GM18873 (cell line): ENCODE measurements around the gene THOC6.

Experiments
- ATAC-seq: cut with Tn5 transposase; IDR thresholded peaks from one replicate; pipeline ENCODE4 v1.9.1; 2021; ENCODE audit warnings: mild to moderate bottlenecking, moderate library complexity, moderate number of reproducible peaks; ENCODE audit not compliant: unreplicated experiment, low FRiP score

The THOC6 gene

DNA sequence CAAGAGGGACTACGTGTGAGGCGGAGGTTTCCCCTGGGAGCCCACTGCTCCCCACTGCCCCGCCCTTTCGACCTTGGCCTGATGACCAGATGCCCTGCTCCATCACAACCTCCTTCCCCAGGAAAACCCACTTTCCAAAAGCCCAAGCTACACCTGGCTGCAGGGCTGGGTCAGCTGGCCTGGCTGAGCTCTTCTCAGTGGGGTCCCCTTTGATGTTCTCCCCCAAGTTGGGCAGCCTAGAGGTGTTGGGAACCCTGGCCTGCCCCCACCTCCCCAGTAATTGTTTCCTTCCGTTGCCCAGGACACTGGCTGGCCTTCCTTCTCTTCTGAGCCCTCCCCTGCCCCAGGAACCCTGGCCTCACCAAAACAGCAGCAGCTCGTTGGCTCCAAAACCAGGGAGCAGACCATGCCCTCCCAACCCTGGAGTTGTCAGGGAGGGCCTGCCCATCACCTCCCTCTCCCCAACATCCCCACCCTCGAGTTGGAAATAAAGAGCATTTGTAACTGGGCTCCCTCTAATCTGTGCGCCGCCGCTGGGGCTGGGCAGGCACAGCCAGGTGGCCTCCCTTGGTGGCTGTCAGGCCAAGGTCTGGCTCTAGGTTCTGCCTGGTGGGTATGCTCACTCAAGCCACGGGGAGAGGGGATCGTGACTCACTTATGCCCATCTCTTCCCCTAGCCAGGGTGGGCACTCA is 9.7 kb upstream of the THOC6 start:
- no peak for ATAC-seq

DNA sequence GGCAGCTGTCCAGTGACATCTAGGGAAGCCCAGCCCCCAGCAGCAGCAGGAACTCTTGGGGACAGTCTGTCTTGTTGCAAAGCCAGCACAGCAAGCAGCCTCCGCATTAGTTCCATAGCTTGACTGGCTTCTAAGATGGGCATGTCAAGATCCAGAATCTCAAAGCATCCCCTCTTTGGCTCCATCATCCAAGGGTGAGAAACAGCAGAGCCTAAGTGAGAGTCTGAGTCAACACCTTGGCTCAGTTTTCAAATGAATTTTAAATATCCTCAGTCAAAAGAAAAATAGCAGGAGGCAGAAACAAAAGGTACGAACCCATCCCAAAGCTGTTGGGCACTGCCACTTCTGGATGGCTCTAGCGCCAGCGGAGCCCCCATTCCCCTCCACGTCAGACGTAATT is 8.9 kb upstream of the THOC6 start:
- no peak for ATAC-seq

DNA sequence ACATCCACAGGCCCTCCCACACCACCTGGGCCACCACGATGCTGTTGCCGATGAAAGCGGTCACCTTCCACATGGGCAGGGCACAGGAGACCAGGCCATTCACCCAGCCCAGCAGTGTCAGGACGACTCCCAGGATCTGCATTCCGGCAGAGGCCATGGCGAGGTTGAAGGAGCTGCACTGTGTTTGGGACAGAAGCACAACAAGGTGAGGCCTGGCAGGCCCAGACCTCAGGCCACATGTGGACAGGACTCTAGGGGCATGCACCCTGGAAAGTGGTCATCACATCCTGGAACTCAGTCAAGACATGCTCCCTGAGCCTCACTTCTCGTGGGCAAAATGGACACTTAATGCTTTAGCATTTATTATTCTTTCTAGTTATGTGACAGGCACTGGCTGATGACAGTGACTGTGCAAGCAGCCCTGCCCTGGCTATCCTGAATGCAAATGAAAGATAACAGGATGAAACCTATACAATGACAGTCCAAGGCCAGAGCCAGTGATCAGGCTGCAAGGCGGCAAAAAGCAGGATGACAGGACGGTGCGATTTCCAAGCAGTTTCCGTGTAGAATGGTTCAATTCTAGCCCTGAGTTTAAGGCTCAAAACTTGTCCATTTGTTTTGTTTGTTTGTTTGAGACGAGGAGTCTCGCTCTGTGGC is 7.8 kb upstream of the THOC6 start:
- ATAC-seq: no peak

DNA sequence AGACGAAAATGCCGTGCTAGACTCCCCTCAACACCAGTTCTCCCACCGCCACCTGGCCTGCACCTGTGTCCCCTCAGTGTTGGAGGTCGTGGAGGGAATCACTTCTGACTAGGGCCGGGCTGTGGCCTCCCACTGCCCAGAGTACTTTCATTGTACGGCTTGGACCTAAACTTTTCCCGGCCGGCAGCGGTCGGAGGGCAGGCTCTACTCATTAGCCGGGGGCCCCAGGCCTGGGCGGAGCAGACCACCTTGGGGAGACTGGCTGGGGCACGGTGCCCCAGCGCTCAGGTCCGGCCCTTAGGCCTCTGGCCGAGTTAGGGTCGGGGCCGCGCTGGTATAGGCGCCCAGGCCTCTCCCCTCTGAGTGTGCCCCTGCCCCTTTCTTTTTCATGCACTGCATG is 6.5 kb upstream of the THOC6 start:
- ATAC-seq: no peak

DNA sequence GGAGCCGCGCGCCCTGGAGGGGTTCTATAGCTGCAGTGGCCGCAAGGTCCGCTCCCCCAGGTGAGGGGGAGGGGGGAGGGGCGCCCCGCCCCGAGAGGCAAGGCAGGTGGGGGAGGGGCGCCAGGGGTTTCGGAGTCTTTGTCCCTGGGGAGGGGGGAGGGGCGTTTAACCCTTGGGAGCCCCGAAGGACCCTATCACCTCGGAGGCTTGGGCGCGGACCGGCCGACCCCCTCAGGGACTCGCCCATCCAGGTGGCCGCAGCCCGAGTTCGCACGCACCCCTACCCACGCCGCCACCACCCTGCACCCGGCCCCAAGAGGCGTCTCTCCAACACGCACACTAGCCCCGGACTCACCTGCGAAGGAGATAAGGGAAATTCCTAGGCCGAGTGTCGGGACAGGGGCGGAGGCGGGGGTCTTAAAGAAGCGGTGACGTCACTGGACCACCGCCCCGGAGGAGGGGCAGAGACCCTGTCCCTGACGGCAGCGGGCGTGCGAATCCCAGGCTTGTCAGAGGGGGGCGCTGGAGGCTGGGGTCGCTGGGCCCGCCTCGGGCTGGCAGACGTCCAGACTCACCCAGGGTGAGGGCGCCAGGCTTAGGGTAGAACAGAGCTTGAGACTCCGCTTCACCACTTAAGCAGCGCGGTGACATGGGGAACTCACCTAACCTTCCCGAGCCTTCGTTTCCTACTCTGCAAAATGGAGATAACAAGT is 5.9 kb upstream of the THOC6 start, which contains the start of gene CLDN6:
TSS of gene CLDN6 (minus strand) at position 390 of the 713 bp plus-strand sequence. CDS start 2,162 bp downstream, outside the sequence.
- no peak for ATAC-seq

DNA sequence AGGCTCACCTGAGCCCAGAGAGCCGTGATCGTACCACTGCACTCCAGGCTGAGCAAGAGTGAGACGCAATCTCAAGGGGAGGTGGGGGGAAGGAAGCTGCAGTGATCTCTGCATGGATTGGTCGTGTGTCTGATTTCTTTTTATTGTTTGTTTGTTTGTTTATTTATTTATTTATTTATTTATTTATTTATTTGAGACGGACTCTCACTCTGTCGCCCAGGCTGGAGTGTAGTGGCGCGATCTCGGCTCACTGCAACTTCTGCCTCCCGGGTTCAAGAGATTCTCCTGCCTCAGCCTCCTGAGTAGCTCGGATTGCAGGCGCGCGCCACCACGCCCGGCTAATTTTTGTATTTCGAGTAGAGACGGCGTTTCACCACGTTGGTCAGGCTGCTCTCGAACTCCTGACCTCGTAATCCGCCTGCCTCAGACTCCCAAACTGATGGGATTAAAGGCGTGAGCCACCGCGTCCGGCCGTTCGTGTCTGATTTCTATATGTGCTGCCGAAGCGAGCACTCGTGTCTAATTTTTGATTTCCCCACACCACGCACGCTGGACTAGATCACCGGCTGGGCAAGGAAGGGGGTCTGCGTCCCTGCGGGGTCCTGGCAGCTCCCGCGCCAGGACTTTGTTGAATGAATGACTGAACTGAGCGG is 4.1 kb upstream of the THOC6 start:
- ATAC-seq: no peak

DNA sequence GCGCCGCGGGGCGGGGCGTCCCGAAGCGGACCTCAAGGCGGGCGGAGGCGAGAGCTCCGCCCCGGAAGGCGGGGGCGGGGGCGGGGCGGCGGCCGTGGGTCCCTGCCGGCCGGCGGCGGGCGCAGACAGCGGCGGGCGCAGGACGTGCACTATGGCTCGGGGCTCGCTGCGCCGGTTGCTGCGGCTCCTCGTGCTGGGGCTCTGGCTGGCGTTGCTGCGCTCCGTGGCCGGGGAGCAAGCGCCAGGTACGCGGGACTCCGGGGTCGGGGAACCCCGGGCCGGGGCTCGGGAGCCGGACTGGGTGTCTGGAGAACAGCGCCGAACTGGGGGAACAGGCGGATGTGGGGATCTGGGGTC is 3.6 kb upstream of the THOC6 start, which contains the start of gene TNFRSF12A:
TSS of gene TNFRSF12A (plus strand) at position 122 of the 357 bp plus-strand sequence. CDS start at position 152, 30 bp downstream.
- ATAC-seq: no peak

DNA sequence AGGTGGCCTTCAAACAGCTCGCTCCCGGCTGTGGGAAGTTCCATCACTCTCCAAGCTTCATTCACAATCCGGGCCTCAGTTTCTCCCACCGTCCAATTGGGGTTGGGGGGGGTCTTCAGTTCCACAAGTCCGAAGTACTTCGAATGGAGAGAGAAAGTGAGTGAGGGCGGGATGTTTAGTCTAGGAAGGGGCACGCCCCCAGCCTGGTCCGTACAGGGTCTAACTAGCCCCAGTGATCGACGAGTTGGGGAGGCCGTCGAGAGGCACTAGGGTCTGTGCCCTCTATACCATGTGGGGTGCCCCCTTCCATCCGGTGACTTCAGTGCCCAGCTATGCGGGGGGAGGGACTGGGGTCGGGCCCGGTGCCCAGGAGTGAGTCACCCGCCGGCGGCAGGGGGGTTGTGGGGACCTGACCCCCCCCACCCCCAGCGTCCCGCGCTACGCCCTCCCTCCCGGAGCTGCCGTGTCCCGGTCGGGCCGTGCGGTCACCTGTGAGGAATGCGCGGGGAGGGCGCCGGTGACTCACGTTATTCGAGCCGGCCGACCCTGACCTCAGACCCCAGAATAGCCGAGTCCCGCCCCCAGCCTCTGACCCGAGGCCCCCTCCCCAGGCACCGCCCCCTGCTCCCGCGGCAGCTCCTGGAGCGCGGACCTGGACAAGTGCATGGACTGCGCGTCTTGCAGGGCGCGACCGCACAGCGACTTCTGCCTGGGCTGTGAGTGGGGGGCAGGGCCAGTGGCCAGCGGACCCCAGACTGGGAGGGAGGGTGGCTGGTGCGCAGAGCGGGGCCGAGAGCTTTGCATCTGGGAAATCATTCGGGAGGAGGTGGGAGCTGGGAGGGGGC is 3.0 kb upstream of the THOC6 start:
- ATAC-seq: no peak

DNA sequence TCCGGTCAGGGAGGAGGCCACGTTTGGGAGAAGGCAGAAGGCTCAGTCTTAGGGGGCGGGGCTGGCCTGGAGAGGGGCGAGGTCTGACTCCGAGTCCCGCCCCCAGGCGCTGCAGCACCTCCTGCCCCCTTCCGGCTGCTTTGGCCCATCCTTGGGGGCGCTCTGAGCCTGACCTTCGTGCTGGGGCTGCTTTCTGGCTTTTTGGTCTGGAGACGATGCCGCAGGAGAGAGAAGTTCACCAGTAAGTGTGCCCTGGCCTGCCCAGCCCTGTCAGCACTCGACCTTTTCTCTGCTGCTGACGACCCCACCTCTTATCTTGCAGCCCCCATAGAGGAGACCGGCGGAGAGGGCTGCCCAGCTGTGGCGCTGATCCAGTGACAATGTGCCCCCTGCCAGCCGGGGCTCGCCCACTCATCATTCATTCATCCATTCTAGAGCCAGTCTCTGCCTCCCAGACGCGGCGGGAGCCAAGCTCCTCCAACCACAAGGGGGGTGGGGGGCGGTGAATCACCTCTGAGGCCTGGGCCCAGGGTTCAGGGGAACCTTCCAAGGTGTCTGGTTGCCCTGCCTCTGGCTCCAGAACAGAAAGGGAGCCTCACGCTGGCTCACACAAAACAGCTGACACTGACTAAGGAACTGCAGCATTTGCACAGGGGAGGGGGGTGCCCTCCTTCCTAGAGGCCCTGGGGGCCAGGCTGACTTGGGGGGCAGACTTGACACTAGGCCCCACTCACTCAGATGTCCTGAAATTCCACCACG is 2.2 kb upstream of the THOC6 start:
- ATAC-seq: no peak

DNA sequence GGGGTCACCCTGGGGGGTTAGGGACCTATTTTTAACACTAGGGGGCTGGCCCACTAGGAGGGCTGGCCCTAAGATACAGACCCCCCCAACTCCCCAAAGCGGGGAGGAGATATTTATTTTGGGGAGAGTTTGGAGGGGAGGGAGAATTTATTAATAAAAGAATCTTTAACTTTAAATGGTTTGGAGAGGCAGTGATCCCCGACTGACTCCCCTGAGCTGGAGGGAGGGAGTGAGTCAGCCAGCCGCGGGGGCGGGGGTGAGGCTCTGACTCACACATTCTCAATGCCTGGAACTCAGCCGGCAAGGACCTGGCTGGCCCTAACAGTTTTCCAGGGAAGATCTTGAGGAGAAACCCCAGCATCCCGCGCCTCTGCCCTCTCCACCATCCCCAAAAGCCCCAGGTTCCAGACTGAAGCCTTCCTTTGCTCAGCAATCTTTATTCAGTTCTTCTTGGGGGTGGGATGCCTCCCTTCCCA is 1.6 kb upstream of the THOC6 start:
- ATAC-seq: no peak

DNA sequence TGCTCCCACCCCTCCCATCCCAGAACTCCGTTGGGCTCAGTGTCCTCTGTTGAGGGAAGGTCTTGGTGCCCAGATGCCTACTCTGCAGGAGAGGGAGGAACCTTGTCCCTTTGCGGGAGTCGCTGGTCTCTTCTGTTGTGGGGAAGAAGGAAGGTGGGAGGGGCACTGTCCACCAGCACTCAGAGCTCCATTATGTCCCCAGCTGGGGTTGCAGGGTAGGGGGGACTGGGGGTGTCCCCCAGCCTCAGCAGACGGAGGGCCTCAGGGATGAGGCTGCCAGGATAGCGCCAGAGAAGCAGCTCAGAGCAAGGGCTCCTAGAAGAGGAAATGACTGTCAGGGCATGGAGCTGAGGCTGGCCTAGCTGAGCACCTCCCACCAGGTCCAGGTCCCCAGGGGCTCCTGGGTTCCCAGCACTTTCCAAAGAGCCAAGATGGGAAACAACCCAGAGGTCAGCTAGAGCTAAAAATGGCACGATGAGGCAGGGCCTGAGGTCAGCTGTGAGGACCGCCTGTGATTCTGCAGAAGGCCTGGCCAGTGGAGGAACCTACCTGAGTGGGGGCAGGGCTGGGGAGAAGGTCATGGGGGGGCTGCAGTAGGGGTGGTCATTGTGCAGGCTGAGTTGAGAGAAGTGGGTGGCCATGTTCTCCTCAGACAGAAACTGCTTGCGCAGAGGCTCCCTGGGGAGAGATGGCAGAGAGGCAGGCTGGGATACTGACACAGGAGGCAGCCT is 986 bp upstream of the THOC6 start:
- ATAC-seq: no peak

DNA sequence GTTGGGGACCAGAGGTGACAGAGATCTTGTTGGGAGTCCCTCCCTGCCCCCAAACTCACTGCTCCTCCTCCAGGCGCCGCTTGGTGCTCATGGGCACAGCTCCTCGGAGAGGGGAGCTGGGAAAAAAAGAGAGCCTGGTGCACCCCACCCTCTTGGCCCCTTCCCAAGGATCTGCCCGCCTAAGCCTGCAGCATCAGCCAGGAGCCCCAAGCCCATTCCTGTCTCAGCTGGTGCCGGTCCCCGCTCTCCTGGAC is 493 bp upstream of the THOC6 start:
- no peak for ATAC-seq

DNA sequence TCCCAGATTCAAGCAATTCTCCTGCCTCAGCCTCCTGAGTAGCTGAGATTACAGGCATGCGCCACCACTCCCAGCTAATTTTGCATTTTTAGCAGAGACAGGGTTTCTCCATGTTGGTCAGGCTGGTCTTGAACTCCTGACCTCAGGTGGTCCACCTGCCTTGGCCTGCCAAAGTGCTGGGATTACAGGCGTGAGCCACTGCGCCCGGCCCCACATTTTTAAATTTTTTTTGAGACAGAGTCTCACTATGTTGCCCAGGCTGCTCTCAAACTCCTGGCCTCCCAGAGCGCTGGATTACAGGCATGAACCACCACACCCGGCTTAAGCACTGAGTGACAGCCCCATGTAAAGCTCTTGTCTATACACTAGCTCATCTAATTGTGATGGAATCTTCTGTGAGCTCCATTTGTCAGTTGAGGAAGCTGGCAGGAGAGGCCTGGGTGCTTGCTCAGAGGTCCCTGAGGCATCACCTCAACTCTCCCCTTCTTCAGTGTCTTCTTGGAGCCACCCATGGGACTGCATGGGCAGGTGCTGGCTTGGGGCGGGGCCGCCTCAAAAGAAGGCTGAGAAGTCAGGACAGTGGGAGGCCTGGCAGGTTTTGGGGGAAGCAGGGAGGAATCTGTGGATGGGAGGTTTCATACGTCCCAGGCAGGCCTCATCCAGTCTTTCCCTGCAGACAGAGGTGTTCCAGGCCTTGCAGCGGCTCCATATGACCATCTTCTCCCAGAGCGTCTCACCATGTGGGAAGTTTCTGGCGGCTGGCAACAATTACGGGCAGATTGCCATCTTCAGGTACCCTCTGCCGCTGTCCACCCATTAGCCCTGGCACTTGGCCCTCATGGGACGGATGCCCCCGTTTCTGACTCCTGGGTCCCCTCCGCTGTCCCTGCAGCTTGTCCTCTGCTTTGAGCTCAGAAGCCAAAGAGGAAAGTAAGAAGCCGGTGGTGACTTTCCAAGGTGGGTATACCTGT is 1.5 kb downstream of the THOC6 start:
- ATAC-seq: no peak

DNA sequence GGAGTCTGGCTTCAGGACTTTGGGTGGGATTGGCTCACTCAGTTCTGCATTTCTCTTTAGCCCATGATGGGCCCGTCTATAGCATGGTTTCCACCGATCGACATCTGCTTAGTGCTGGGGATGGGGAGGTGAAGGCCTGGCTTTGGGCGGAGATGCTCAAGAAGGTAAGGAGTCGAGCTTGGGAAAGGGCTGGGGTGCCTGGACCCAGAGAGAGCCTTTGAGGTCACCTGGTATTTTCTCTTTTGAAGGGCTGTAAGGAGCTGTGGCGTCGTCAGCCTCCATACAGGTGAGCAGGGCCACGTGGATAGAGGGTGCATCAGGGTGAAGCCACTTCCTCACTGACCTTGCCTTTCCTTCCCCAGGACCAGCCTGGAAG is 2.2 kb downstream of the THOC6 start:
- no peak for ATAC-seq

DNA sequence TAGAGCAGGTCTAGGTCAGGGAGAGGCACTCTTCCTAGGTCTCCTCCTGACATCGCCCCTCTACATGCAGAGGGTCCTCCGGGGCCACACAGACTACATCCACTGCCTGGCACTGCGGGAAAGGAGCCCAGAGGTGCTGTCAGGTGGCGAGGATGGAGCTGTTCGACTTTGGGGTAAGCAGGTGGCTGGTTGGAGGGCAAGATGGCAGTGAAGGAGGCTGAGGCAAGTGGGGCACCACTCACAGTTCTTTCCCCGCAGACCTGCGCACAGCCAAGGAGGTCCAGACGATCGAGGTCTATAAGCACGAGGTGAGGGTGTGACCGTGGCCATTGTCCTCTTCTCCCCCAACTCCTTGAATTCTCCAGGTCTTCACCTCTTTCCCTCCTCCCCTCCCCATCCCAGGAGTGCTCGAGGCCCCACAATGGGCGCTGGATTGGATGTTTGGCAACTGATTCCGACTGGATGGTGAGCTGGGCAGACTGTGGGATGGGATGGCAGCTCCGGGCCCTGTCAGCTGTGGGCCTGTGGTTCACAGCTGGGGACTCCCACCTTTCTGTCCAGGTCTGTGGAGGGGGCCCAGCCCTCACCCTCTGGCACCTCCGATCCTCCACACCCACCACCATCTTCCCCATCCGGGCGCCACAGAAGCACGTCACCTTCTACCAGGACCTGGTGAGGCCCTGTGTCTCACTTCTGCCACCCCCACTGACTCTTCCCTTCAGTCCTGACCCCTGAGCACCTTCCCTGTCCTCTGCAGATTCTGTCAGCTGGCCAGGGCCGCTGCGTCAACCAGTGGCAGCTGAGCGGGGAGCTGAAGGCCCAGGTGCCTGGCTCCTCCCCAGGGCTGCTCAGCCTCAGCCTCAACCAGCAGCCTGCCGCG is 3.0 kb downstream of the THOC6 start:
- no peak for ATAC-seq

DNA sequence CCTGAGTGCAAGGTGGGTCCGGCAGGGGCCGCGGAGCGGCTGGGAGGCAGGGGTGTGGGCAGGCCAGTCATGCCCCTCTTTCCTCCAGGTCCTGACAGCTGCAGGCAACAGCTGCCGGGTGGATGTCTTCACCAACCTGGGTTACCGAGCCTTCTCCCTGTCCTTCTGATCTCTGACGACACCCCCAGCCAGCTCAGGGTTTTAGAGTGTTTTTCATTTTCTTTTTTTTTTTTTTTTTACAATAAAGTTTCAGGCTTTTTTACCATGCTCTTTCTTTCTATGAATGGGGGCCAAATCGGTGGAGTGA is 3.6 kb downstream of the THOC6 start:
- no peak for ATAC-seq
